Hematopoietic multipotent progenitor cell treated with erythropoietin and hydrocortisone succinate and interleukin-3 and kit ligand, for 6 days (in vitro differentiated cells): ENCODE measurements around the gene CCDC186.
"Not testable (repeated sequence)": the region's sequence is repeated elsewhere in the genome, so short reads cannot be mapped to it uniquely, and the experiment has no call there.

Source experiments
- DNase-seq: peaks from one replicate; pipeline ENCODE4 v3.0.0-alpha.2; 2015

CCDC186 gene

GRCh38 chr10:114172776-114173602 lies 1.0 kb downstream of the CCDC186 start:
- DNase-seq = peak; percentile 6

- peak; percentile 31 for DNase-seq
Observed at GRCh38 chr10:114172216-114172615, 1.8 kb downstream of the CCDC186 start.

DNA sequence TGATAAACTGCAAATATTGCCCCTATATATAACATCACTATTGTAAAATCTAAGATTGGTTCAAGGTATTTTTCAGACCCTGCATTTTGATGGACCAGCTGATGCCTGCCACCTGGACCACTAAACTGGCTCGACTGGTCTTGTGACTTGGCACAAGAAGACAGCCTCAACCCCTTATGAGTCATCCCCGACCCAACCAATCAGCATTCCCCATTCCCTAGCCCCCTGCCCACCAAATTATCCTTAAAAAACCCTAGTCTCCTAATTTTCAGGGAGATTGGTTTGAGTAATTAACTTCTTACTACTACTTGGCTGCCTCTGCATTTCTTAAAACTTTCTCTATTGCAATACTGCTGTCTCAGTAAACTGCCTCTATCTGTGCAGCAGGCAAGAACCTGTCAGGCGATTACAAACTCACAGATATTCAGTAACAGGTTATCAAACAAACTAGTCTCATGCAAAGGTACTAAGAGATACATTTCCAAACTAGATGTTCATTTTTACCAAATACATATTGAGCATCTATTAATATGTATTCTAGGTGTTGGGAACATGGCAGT lies 5.5 kb downstream of the CCDC186 start:
- no peak for DNase-seq

DNA sequence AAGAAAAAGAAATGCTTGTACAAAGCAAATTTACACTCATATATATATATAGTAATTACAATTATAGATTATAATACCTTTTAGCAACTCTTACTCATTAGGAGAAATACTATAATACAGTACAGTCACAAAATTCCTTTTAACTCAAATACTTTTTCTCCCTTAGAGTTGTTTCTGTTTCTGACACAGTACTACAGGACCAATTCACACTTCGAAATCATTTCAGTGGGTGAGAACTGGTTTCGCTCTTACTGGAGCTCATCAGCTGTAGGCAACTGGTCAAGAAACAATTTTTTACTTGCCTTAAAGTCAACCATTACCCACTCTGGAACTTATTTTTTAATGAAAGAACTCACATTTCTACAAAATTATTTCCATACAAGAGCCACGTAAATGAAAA lies 6.0 kb downstream of the CCDC186 start:
- no peak for DNase-seq

- no peak for DNase-seq
Observed at GRCh38 chr10:114166494-114166893, 7.5 kb downstream of the CCDC186 start.

DNA sequence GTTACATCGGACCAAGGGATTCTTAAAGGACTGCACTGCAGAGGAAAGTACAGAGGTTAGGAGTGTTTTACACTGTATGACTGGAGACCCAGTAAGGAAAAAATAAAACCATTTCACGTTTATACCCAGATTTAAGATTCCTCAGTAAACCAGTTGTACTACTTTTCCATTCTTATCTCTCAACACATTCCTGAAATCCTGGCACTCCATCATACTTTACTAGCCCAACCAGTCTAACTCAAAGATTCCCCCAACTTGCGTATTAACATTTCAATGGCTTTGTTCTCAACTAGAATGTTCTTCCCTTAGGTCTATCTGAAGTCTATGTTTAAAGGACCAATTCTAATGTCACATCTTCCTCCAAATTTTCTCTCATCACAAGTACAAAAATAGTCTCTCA lies 8.0 kb downstream of the CCDC186 start:
- no peak for DNase-seq

DNA sequence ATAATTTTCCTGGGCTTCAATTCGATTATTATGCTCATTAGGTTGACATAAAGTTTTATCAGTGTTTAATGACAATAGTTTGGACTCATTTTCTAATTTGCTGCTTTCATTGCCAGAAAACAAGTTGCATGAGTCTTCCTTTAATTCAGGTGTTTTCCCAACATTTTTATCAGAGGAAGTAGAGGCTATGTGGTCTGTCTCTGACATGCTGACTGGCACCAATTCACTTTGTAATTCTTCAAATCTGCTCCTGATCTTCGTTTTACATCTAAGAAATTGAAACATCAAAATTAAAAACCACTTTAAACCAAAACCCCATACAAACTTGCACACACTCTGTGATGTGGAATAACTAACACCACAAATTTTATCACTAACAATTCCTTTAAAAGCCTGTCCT lies 10.9 kb downstream of the CCDC186 start:
- DNase-seq = no peak

DNA sequence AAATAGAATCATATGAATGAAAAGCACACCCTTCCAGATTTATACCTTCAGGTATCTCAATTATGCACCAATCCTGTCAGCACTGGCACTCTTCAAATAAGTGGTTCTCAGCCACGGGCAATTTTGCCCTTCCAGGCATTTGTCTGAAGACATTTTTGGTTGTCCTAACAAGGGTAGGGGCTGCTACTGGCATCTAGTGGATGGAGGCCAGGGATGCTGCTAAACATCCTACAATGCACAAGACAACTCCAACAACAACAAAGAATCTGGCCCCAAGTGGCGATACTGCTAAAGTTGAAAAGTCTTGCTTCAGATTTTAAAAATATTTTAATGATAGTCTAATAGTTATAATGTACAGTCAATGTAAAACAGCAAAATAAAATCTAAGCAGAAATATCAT lies 16.1 kb downstream of the CCDC186 start:
- no peak for DNase-seq

DNA sequence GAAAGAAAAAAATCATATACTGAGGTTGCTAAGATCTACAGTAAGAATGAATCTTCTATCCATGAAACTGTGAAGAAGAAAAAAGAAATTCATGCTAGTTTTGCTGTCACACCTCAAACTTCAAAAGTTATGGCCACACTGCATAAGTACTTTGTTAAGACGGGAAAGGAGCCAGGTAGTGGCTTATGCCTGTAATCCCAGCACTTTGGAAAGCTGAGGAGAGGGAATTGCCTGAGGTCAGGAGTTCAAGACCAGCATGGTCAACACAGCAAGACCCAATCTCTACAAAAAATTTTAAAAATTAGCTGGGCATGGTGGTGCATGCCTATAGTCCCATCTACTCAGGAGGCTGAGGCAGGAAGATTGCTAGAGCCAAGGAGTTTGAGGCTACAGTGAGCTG lies 22.1 kb downstream of the CCDC186 start:
- no peak for DNase-seq

- DNase-seq = no peak
Observed at GRCh38 chr10:114151486-114151885, 22.5 kb downstream of the CCDC186 start.

- not testable (repeated sequence) for DNase-seq
Observed at GRCh38 chr10:114149476-114149875, 24.5 kb downstream of the CCDC186 start.

GRCh38 chr10:114143160-114143559 lies 30.8 kb downstream of the CCDC186 start:
- DNase-seq = no peak

DNA sequence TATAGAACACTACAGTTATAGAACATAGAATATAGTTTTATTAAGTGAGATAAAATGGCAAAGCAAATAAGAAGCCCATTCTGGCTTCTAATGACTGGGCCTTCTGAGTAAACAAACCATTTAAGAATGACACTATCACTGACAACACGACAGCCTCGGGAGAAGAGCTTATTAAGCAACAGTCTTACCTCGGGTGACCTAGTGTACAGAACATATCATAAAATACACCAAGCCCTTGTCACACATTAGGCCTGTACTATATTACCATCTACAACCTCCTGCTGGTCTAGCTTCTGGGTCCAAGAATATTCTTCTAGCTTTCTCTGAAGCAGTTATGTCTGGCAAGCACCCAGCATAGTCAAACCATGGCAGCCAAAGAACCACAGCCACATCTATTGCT lies 32.0 kb downstream of the CCDC186 start:
- DNase-seq = no peak

GRCh38 chr10:114140827-114141226 lies 33.2 kb downstream of the CCDC186 start:
- not testable (repeated sequence) for DNase-seq

DNA sequence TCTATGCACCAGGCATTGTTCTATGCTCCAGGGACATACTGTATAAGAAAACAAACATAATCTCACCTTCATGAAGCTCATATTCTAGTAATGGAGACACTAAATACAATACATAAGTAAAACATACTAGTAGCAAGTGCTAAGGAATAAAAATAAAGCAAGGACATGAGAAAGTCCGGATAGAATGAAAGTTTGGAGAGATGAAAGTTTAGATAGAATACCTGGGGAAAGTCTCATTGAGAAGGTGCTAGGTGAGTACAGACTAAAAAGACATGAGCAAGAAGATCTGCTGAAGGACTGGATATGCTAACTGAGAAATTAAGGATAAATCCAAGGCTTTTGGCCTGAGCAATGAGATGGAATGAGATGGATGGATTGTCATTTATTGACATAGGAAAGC lies 34.0 kb downstream of the CCDC186 start:
- no peak for DNase-seq

GRCh38 chr10:114138581-114138980 lies 35.4 kb downstream of the CCDC186 start:
- no peak for DNase-seq

GRCh38 chr10:114135476-114135875 lies 38.5 kb downstream of the CCDC186 start:
- no peak for DNase-seq

- peak; percentile 50 for DNase-seq
Observed at GRCh38 chr10:114131094-114131493, 42.9 kb downstream of the CCDC186 start.

DNA sequence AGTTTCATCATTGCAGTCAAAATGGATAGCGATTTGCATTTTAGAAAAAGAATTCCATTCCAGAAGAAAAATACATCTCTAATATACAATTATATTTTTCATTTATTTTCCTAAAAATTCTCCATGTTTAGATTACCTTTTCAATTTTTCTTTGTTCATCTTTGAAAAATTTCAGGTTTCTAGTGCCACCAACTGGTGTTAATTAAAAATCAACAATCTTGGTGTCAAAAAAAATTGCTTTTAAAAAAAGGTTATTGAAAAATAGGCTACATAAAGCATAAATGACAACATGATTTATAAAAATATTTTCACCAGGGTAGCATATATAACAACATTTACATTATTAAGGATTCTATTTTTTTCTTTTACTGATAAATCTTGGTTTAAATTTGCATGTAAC lies 53.0 kb downstream of the CCDC186 start:
- no peak for DNase-seq

DNA sequence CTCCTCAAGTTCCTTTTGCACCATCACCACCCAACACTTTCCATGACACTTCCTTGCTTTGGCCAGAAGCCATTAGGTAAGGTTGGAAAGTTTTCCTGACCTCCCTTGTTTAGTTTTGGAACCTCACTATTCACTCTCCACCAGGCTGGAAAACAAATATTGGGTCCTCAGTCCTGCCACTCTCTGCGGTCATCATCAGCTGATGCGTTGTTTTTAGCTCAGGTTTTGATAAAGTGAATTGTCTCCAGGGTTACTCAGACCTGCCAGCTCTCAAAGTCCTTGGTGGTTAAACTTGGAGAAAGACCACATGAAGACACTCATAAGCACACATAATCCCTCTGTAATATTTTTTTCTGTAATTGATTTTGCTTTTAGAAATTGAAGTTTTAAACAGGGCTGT lies 55.5 kb downstream of the CCDC186 start:
- DNase-seq = no peak

- no peak for DNase-seq
Observed at GRCh38 chr10:114117728-114118127, 56.3 kb downstream of the CCDC186 start.

DNA sequence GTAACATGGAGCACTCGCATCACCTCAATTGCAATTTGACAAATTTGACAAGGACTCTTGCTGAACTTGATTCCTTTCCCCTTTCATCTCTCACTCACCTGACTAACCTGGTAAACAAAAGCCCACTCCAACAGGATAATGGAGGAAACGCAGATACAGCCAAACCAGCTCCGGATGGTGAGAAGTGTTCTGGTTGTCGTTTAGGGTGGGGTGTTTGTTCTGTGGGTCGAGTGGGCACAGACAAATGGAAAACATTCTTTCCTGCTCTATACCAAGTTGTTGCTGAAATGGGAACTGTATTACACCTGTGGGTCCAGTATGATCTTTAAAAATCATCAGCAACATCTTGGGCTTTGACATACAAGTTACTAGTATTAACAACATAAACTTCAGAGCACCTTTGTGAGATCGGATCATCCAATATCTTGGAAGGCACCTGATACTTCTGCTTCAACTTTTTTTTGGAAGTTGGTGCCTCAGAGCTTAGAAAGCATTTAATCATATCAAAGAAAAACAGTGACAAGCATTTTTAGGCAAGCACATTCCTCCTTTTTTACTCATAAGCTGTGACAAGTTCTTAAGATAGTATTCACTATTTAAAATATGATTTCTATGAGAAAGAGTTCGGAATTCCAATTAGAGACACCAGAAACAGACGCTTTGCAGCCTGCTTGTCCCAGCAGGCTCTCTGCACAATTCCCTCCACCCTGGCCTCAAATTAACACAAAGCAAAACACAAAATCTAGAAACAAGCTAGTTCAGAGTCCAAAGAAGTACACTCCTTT lies 58.1 kb downstream of the CCDC186 start:
- DNase-seq = no peak

DNA sequence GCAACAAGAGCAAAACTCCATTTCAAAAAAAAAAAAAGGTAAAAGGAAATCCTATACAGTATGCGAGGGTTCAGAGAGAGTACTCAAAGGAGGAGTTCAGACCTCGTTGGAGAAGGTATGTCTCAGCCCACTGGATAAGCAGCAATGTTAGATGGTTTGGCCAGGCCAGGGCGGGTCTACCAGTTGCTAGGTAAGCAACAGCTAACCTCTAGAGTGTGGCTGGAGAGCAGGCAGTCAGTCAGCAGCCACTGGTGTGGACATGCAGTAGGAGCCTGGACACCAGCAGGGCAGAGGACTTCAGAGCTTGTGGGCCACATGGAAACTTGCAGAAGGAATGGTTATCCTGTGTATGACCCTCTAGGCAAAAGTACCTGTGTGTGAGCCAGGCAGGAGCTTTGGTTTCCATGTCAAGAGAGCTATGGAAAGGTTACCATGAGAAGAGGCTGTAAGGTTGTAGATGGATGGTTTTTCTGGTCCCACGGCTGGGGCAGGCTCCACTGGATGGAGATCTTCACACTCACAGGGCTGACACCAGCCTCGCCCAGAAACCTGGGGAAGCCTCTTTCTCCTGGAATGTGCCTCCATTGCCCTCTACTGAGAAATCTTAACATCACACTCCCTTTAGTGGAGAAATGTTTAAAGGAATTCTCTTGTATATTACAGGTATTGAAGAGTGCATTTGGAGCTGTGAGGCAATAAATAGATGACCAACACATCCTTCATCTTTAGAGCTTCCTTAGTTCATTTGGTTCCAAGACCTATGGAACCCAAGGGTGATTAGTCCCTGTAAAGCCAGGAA lies 63.6 kb downstream of the CCDC186 start:
- peak; percentile 14 for DNase-seq
